Right lobe of liver (tissue), 6 donors: ENCODE measurements around the gene CAMKMT. TPM values are rescaled to one million over a fixed set of nuclear protein-coding genes. Genes with fewer than 3 reads are reported as not detected.

Experiments used
- ATAC-seq, 4 donors: fragments of 200-7000 bp; cut with Tn5 transposase; one replicate each; pipeline ENCODE4 v1.9.1; 2020; ENCODE audit warnings: mild to moderate bottlenecking in 4 of 4, moderate library complexity in 4 of 4
- DNase-seq, 3 donors: peaks; one replicate each; pipeline ENCODE4 v3.0.0-alpha.2; 2020
- H3K27ac ChIP-seq, 3 donors: fragments of 200-600 bp; one replicate each; pipeline ENCODE4 v1.8.0; 2022
- H3K27me3 ChIP-seq, 2 donors: fragments of 200-600 bp; one replicate each; pipeline ENCODE4 v1.8.0; 2022
- H3K36me3 ChIP-seq, 4 donors: fragments of 200-600 bp; sonication (generic) in 1 of 4; one replicate each; pipeline versions ENCODE4 v1.5.1 to v1.8.0; 2017 to 2022; ENCODE audit warnings: control low read depth in 1 of 4
- H3K4me1 ChIP-seq, 4 donors: fragments of 200-600 bp; sonication (generic) in 1 of 4; one replicate each; pipeline versions ENCODE4 v1.5.1 to v1.8.0; 2017 to 2022; ENCODE audit warnings: control low read depth in 1 of 4
- H3K4me3 ChIP-seq, 3 donors: fragments of 200-600 bp; one replicate each; pipeline ENCODE4 v1.8.0; 2022
- H3K9me3 ChIP-seq, 4 donors: fragments of 200-600 bp; sonication (generic) in 1 of 4; one replicate each; pipeline versions ENCODE4 v1.5.1 to v1.8.0; 2017 to 2022; ENCODE audit warnings: control low read depth in 1 of 4
- CTCF ChIP-seq, 4 donors: fragments of 200-600 bp in 3 of 4; fragments of 450-650 bp in 1 of 4; IDR thresholded peaks; one replicate each; pipeline versions ENCODE4 v1.5.1 to v1.8.0; 2016 to 2022; ENCODE audit warnings: antibody characterized with exemption in 4 of 4, mild to moderate bottlenecking in 2 of 4
- POLR2A ChIP-seq: fragments of 450-650 bp; IDR thresholded peaks from one replicate; pipeline ENCODE4 v1.6.1; 2017; ENCODE audit warnings: antibody characterized with exemption, mild to moderate bottlenecking
- WGBS: methylation state at CpG from one replicate; pipeline ENCODE4 v1.1.6; 2018; ENCODE audit warnings: low coverage, low lambda C conversion rate; ENCODE audit not compliant: insufficient coverage; ENCODE audit errors: missing lambda C conversion rate; 5-methylcytosine and 5-hydroxymethylcytosine counted together
- intact Hi-C, 2 donors: fragments of 100-400 bp; cut with DNase I; formaldehyde crosslinking; loops; one replicate each; pipeline versions ENCODE4 v1.11.2 to v1.14.1; 2022
- total RNA-seq, 6 experiments: library from RNA; depleted of rRNA in 2 of 6; stranded (reverse); fragments of >200 nt in 2 of 6; fragmentation: NEBNext Ultra II Directional in 3 of 6; extraction: Animal tissue kit (Norgen Biotek cat#: 25700) in 3 of 6; gene quantifications; one replicate each; pipeline versions ENCODE4 v1.1.0 to v1.2.4, GENCODE V29; 2016 to 2023
- donor health status: DM: no; HTN: yes; CAD: no.
- donor health status: DM: no; HTN: no; CAD: no.
- donor health status: DM: no; HTN: no; CAD: no.
- donor health status: DM: no; HTN: yes; CAD: no.
- donor health status: DM: no; HTN: yes; CAD: no.

CAMKMT gene
- total RNA-seq, 6 experiments from 2014 or later, result 2.0 to 7.4 (median 5.2) TPM

GRCh38 chr2:44598330-44599119, 236.8 kb downstream of the CAMKMT start:
- no peaks in the 10 kb centered on the region for H3K27me3 ChIP-seq
- H3K36me3 ChIP-seq, result no peaks in the 10 kb centered on the region
- no peaks in the 10 kb centered on the region for H3K9me3 ChIP-seq
- intact Hi-C loops, result no loop called here
- no peak for TF ChIP-seq CTCF (IDR thresholded peaks at IDR 0.05)
- no peak for TF ChIP-seq POLR2A
- WGBS, result 84% methylated on average over 5 of the region's 5 CpGs
- ATAC-seq, result no peak
- no peak overlapping the region for H3K27ac ChIP-seq
- no peaks in the 10 kb centered on the region for H3K4me1 ChIP-seq
- DNase-seq, result no peak
- H3K4me3 ChIP-seq, result no peak overlapping the region

- intact Hi-C loops, result no loop called here
- H3K27me3 ChIP-seq, result no peaks in the 10 kb centered on the region
- no peak overlapping the region for H3K4me3 ChIP-seq
- 94% methylated on average over 1 of the region's 1 CpG for whole genome bisulfite sequencing
- no peak for TF ChIP-seq CTCF (IDR thresholded peaks at IDR 0.05)
- no peak for TF ChIP-seq POLR2A
- no peaks in the 10 kb centered on the region for H3K36me3 ChIP-seq
- H3K9me3 ChIP-seq, result no peaks in the 10 kb centered on the region
- no peaks in the 10 kb centered on the region for H3K4me1 ChIP-seq
- no peak for DNase-seq
- H3K27ac ChIP-seq, result no peak overlapping the region
- no peak for ATAC-seq
Observed at GRCh38 chr2:44599130-44599529, 237.4 kb downstream of the CAMKMT start.

GRCh38 chr2:44602446-44602845, 240.7 kb downstream of the CAMKMT start:
- WGBS, result 55% methylated on average over 4 of the region's 6 CpGs
- TF ChIP-seq POLR2A (no peak), CTCF (IDR thresholded peaks at IDR 0.05) (no peak)

GRCh38 chr2:44605511-44605910, 243.8 kb downstream of the CAMKMT start:
- H3K9me3 ChIP-seq, result no peaks in the 10 kb centered on the region
- intact Hi-C loops, result no loop called here
- no peak overlapping the region for H3K4me3 ChIP-seq
- WGBS, result 91% methylated on average over 1 of the region's 1 CpG
- H3K27ac ChIP-seq, result no peak overlapping the region
- ATAC-seq (no peak), DNase-seq (no peak)
- no peaks in the 10 kb centered on the region for H3K36me3 ChIP-seq
- no peak for TF ChIP-seq CTCF (IDR thresholded peaks at IDR 0.05)
- TF ChIP-seq POLR2A, result no peak
- no peaks in the 10 kb centered on the region for H3K27me3 ChIP-seq
- no peaks in the 10 kb centered on the region for H3K4me1 ChIP-seq

More at GRCh38 chr2:44602446-44602845, 240.7 kb downstream of the CAMKMT start:
- Histone ChIP-seq H3K27me3 (no peaks in the 10 kb centered on the region), H3K4me1 (no peaks in the 10 kb centered on the region), H3K36me3 (no peaks in the 10 kb centered on the region), H3K4me3 (no peak overlapping the region), H3K27ac (no peak overlapping the region), H3K9me3 (no peaks in the 10 kb centered on the region)
- DNase-seq, result no peak
- ATAC-seq, result no peak
- intact Hi-C loops, result no loop called here
